OCI-LY7 (cell line): Measurements from ENCODE around the gene SLC6A6. TPM values are rescaled to one million over a fixed set of nuclear protein-coding genes. Genes with fewer than 3 reads are reported as not detected.

Experiments
- BruUV-seq: library from RNA; stranded (reverse); fragments of 400-500 nt; replicated peaks from 2 replicates; lab custom pipeline; 2021; lab: Mats Ljungman, UMichigan
- CTCF ChIA-PET: fragments of 300-600 bp; sonication (Branson Sonifier 250); formaldehyde crosslinking; loops from one replicate; lab custom pipeline; 2022; ENCODE audit warnings: antibody characterized with exemption; ENCODE audit not compliant: unreplicated experiment; lab: Charles Lee
- POLR2A ChIA-PET: fragments of 300-600 bp; sonication (Branson Sonifier 250); formaldehyde crosslinking; loops from one replicate; lab custom pipeline; 2022; ENCODE audit warnings: antibody characterized with exemption; lab: Charles Lee
- DNase-seq: peaks from one replicate; pipeline ENCODE4 v3.0.0-alpha.2; 2015; ENCODE audit warnings: low spot score
- H2AFZ ChIP-seq: fragments of 200-600 bp; sonication (generic), shearing (Covaris generic); 2 replicates; pipeline ENCODE4 v1.6.1; 2014; ENCODE audit warnings: mild to moderate bottlenecking, antibody characterized with exemption, low read length, moderate library complexity
- H3K27ac ChIP-seq: fragments of 200-600 bp; sonication (generic); 2 replicates; pipeline ENCODE4 v1.5.1; 2014; ENCODE audit warnings: mixed run types, low read depth, mild to moderate bottlenecking, moderate library complexity, low read length, inconsistent platforms; ENCODE audit not compliant: poor library complexity, severe bottlenecking
- H3K36me3 ChIP-seq: fragments of 200-600 bp; sonication (generic); 2 replicates; pipeline ENCODE4 v1.6.1; 2014; ENCODE audit warnings: mild to moderate bottlenecking, antibody characterized with exemption, low read length, moderate library complexity, mixed read lengths; ENCODE audit not compliant: insufficient read depth
- H3K4me1 ChIP-seq: fragments of 200-600 bp; sonication (generic); 2 replicates; pipeline ENCODE4 v1.5.1; 2014; ENCODE audit warnings: mild to moderate bottlenecking, low read length; ENCODE audit not compliant: insufficient read depth, poor library complexity, severe bottlenecking
- H3K4me2 ChIP-seq: fragments of 200-600 bp; sonication (generic); 2 replicates; pipeline ENCODE4 v1.6.1; 2014; ENCODE audit warnings: mild to moderate bottlenecking, low read length
- H3K4me3 ChIP-seq: fragments of 200-600 bp; sonication (generic); 2 replicates; pipeline ENCODE4 v1.5.1; 2014; ENCODE audit warnings: mild to moderate bottlenecking, low read depth, low read length; ENCODE audit not compliant: poor library complexity, severe bottlenecking
- H3K79me2 ChIP-seq: fragments of 200-600 bp; sonication (generic); 2 replicates; pipeline ENCODE4 v1.6.1; 2016; ENCODE audit warnings: low read depth, mild to moderate bottlenecking, low read length, moderate library complexity, mixed read lengths; ENCODE audit not compliant: insufficient read depth
- H3K9me2 ChIP-seq: fragments of 200-600 bp; sonication (generic); 2 replicates; pipeline ENCODE4 v1.6.1; 2016; ENCODE audit warnings: mild to moderate bottlenecking, low read length, mixed read lengths; ENCODE audit not compliant: insufficient read depth
- H3K9me3 ChIP-seq: fragments of 200-600 bp; sonication (generic); 2 replicates; pipeline ENCODE4 v1.6.1; 2014; ENCODE audit warnings: mild to moderate bottlenecking, mixed run types, low read length, mixed read lengths
- H4K20me1 ChIP-seq: fragments of 200-600 bp; sonication (generic); 2 replicates; pipeline ENCODE4 v1.6.1; 2014; ENCODE audit warnings: mild to moderate bottlenecking, antibody characterized with exemption, low read length, moderate library complexity, mixed read lengths; ENCODE audit not compliant: insufficient read depth
- CTCF ChIP-seq: fragments of 200-600 bp; sonication (generic); conservative IDR thresholded peaks from 2 replicates; pipeline ENCODE4 v1.5.1; 2014; ENCODE audit warnings: mild to moderate bottlenecking, antibody characterized with exemption, low read length, moderate library complexity, mixed read lengths
- EZH2phosphoT487 ChIP-seq: fragments of 200-600 bp; sonication (generic); IDR thresholded peaks from 2 replicates; pipeline ENCODE4 v1.6.1; 2018; ENCODE audit warnings: low read depth, borderline replicate concordance, mild to moderate bottlenecking, mixed run types, antibody characterized with exemption, low read length, moderate library complexity, mixed read lengths
- intact Hi-C: fragments of 100-400 bp; cut with micrococcal nuclease; formaldehyde crosslinking; loops from one replicate; pipeline ENCODE4 v1.10.0; 2022; ENCODE audit not compliant: unreplicated experiment
- total RNA-seq, 2 experiments: library from RNA; depleted of rRNA in 1 of 2; stranded (reverse); fragments of >200 nt in 1 of 2; shearing (Covaris generic) in 1 of 2; gene quantifications; 2 replicates each; pipeline ENCODE4 v1.2.3, GENCODE V29; 2014 to 2022

SLC6A6 gene
- total RNA-seq, 2 experiments from 2014 or later: 43.0 to 51.8 TPM

- ChIA-PET POLR2A (no interaction called here), CTCF (no interaction called here)
- TF ChIP-seq EZH2phosphoT487 (no peak), CTCF (no peak)
- H3K4me1 ChIP-seq: peaks cover 25% of the 10 kb centered on the region
- H2AFZ ChIP-seq: no peak overlapping the region
- DNase-seq: no peak
- H3K9me3 ChIP-seq: no peaks in the 10 kb centered on the region
- no peaks in the 10 kb centered on the region for H3K9me2 ChIP-seq
- H3K27ac ChIP-seq: no peak overlapping the region
- 0 out of 2 replicates have a peak, but pooled peaks cover 8% of the 10 kb centered on the region for H4K20me1 ChIP-seq
- peaks cover 93% of the 10 kb centered on the region for H3K36me3 ChIP-seq
- BruUV-seq: no TSS peak
- no peak overlapping the region for H3K4me3 ChIP-seq
- peaks cover 48% of the 10 kb centered on the region for H3K79me2 ChIP-seq
- H3K4me2 ChIP-seq: no peak overlapping the region
- intact Hi-C loops: no loop called here
Measured at GRCh38 chr3:14418296-14419250, 16.2 kb downstream of the SLC6A6 start.

GRCh38 chr3:14422016-14422963, 19.9 kb downstream of the SLC6A6 start:
- peaks cover 57% of the 10 kb centered on the region; the same call in 1 of the 2 replicates for H3K79me2 ChIP-seq
- intact Hi-C loops: no loop called here

More at GRCh38 chr3:14422016-14422963, 19.9 kb downstream of the SLC6A6 start:
- POLR2A ChIA-PET: interaction anchor here (0.6 kb wide), 1 partner anchor 516 kb away, joined by 3 read pairs; no protein-coding TSS in a partner anchor
- H3K27ac ChIP-seq: no peak overlapping the region
- H3K4me2 ChIP-seq: no peak overlapping the region
- DNase-seq: no peak
- H3K4me3 ChIP-seq: no peak overlapping the region
- peaks cover 89% of the 10 kb centered on the region for H3K36me3 ChIP-seq
- CTCF ChIA-PET: interaction anchor here (0.6 to 1.1 kb wide), 2 partner anchors 34 to 87 kb away, joined by 3 to 6 read pairs; no protein-coding TSS in a partner anchor
- no peaks in the 10 kb centered on the region for H3K9me2 ChIP-seq
- H3K9me3 ChIP-seq: no peaks in the 10 kb centered on the region
- peaks cover 48% of the 10 kb centered on the region for H3K4me1 ChIP-seq
- no peak overlapping the region for H2AFZ ChIP-seq
- TF ChIP-seq EZH2phosphoT487 (no peak), CTCF (no peak)
- no TSS peak for BruUV-seq
- H4K20me1 ChIP-seq: 0 out of 2 replicates have a peak, but pooled peaks cover 5% of the 10 kb centered on the region
